Panc1 (cell line): ENCODE results near the gene PCCA. TPM values are rescaled to one million over a fixed set of nuclear protein-coding genes. Genes with fewer than 3 reads are reported as not detected.

ENCODE experiments used
- ATAC-seq: fragments of 200-7000 bp; cut with Tn5 transposase; 2 replicates; pipeline ENCODE4 v1.9.1; 2020; ENCODE audit warnings: mild to moderate bottlenecking, moderate library complexity
- BruUV-seq: library from RNA; stranded (reverse); fragments of 400-500 nt; replicated peaks from 2 replicates; lab custom pipeline; 2021; lab: Mats Ljungman, UMichigan
- CTCF ChIA-PET: fragments of 300-600 bp; sonication (Branson Sonifier 250); formaldehyde crosslinking; loops from one replicate; lab custom pipeline; 2022; ENCODE audit warnings: antibody characterized with exemption; lab: Charles Lee
- POLR2A ChIA-PET: fragments of 300-600 bp; sonication (Branson Sonifier 250); formaldehyde crosslinking; loops from one replicate; lab custom pipeline; 2022; ENCODE audit warnings: antibody characterized with exemption; lab: Charles Lee
- DNase-seq: peaks from one replicate; pipeline ENCODE4 v3.0.0-alpha.2; 2010; ENCODE audit warnings: low read depth, low spot score
- H3K27ac ChIP-seq: 2 replicates; pipeline ENCODE4 v1.5.1; 2011; ENCODE audit warnings: mild to moderate bottlenecking, low read length, inconsistent platforms
- H3K27me3 ChIP-seq: fragments of 200-500 bp; sonication (Bioruptor generic); 2 replicates; pipeline ENCODE4 v1.6.0; 2014; ENCODE audit warnings: low read length, inconsistent platforms; ENCODE audit not compliant: control insufficient read depth, insufficient read depth
- H3K36me3 ChIP-seq: fragments of 200-500 bp; sonication (Bioruptor generic); 2 replicates; pipeline ENCODE4 v1.5.1; 2014; ENCODE audit warnings: inconsistent platforms, mild to moderate bottlenecking, low read length, moderate library complexity; ENCODE audit not compliant: control insufficient read depth, insufficient read depth
- H3K4me1 ChIP-seq: 2 replicates; pipeline ENCODE4 v1.5.1; 2011; ENCODE audit warnings: inconsistent platforms, mild to moderate bottlenecking, low read length, moderate library complexity; ENCODE audit not compliant: control insufficient read depth, insufficient read depth
- H3K4me3 ChIP-seq, 2 experiments: 2 replicates each; pipeline ENCODE4 v1.5.1; 2011 to 2012; ENCODE audit warnings: low read depth in 2 of 2, low read length in 2 of 2, mild to moderate bottlenecking in 2 of 2, inconsistent platforms in 1 of 2, moderate library complexity in 1 of 2
- H3K9me3 ChIP-seq: fragments of 200-500 bp; sonication (Bioruptor generic); 2 replicates; pipeline ENCODE4 v1.5.1; 2014; ENCODE audit warnings: low read depth, mild to moderate bottlenecking, inconsistent platforms, low read length, moderate library complexity; ENCODE audit not compliant: control insufficient read depth, insufficient read depth
- CTCF ChIP-seq: fragments of 450-650 bp; IDR thresholded peaks from 2 replicates; pipeline ENCODE4 v1.5.1; 2017; ENCODE audit warnings: mild to moderate bottlenecking
- POLR2AphosphoS5 ChIP-seq: IDR thresholded peaks from 2 replicates; pipeline ENCODE4 v1.6.1; 2012; ENCODE audit warnings: mild to moderate bottlenecking, low read depth, low read length, moderate library complexity
- REST ChIP-seq, 2 experiments: IDR thresholded peaks; 2 replicates each; pipeline ENCODE4 v1.6.1; 2011 to 2012; ENCODE audit warnings: low read depth in 2 of 2, control low read depth in 1 of 2, low read length in 1 of 2, mild to moderate bottlenecking in 1 of 2, moderate library complexity in 1 of 2; ENCODE audit not compliant: insufficient read depth in 1 of 2
- SIN3A ChIP-seq: IDR thresholded peaks from 2 replicates; pipeline ENCODE4 v1.6.1; 2012; ENCODE audit warnings: low read depth, mild to moderate bottlenecking, low read length, moderate library complexity, borderline replicate concordance; ENCODE audit not compliant: insufficient read depth
- TCF7L2 ChIP-seq: IDR thresholded peaks from 2 replicates; pipeline ENCODE4 v1.6.1; 2011; ENCODE audit warnings: mild to moderate bottlenecking, low read depth, low read length, inconsistent platforms
- in situ Hi-C: cut with HindIII; loops from 2 replicates; pipeline ENCODE4 v1.10.0; 2016; ENCODE audit warnings: low sequenced_read_pairs, low pct_unique_long_range_greater_than_20kb
- intact Hi-C: fragments of 100-400 bp; cut with micrococcal nuclease; formaldehyde crosslinking; loops from one replicate; pipeline ENCODE4 v1.10.0; 2022; ENCODE audit not compliant: unreplicated experiment
- total RNA-seq: library from RNA; stranded (reverse); gene quantifications from one replicate; pipeline ENCODE4 v1.2.1, GENCODE V29; 2021; ENCODE audit not compliant: unreplicated experiment

PCCA gene
- total RNA-seq, 1 experiment from 2014 or later = 14.7 TPM

GRCh38 chr13:100340865-100341264, 252.0 kb downstream of the PCCA start:
- ATAC-seq (no peak), DNase-seq (no peak)
- Histone ChIP-seq H3K27ac (no peak overlapping the region), H3K36me3 (no peaks in the 10 kb centered on the region), H3K27me3 (no peaks in the 10 kb centered on the region), H3K9me3 (no peaks in the 10 kb centered on the region), H3K4me1 (no peaks in the 10 kb centered on the region), H3K4me3 (no peak overlapping the region)
- in situ Hi-C loops = no loop called here
- TF ChIP-seq REST (IDR thresholded peaks at IDR 0.05; ENCODE audit: insufficient read depth in 1 of 2, low read depth in 2 of 2, low read length in 1 of 2) = no peak
- intact Hi-C loops = no loop called here
- BruUV-seq = no TSS peak
- POLR2A ChIA-PET = no interaction called here
- CTCF ChIA-PET = no interaction called here

DNA sequence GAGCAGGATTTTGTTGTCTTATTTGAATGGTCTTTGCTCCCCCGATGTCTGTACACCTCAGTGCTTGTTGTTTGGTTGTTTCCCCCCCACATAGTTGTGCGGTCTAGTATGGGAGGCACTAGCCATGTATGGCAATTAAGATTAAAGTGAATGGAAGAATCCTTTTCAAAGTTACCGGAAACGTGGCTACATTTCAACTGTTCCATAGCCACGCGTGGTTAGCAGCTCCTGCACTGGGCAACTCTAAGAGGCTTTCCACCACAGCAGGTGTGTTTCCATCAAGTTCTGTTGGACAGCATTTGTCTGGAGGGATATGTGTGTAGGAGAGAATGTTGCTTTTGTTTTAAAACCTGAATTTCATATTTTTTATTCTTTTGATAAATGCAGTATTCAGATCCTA, 252.4 kb downstream of the PCCA start:
- Histone ChIP-seq H3K36me3 (no peaks in the 10 kb centered on the region), H3K4me1 (no peaks in the 10 kb centered on the region), H3K9me3 (no peaks in the 10 kb centered on the region), H3K4me3 (no peak overlapping the region), H3K27ac (no peak overlapping the region), H3K27me3 (no peaks in the 10 kb centered on the region)
- no peak for ATAC-seq
- intact Hi-C loops = no loop called here
- BruUV-seq = no TSS peak
- no peak for DNase-seq
- ChIA-PET CTCF (no interaction called here), POLR2A (no interaction called here)
- in situ Hi-C loops = no loop called here
- TF ChIP-seq TCF7L2 (no peak), POLR2AphosphoS5 (no peak)

- in situ Hi-C loops = no loop called here
Measured at GRCh38 chr13:100344544-100344943, 255.7 kb downstream of the PCCA start.

More at GRCh38 chr13:100344544-100344943, 255.7 kb downstream of the PCCA start:
- no peak overlapping the region for H3K4me3 ChIP-seq
- DNase-seq (no peak), ATAC-seq (no peak)
- POLR2A ChIA-PET = no interaction called here
- no peaks in the 10 kb centered on the region for H3K9me3 ChIP-seq
- TF ChIP-seq CTCF (no peak), TCF7L2 (no peak), REST (IDR thresholded peaks at IDR 0.05; ENCODE audit: insufficient read depth in 1 of 2, low read depth in 2 of 2, low read length in 1 of 2) (no peak), POLR2AphosphoS5 (no peak), SIN3A (no peak)
- BruUV-seq = no TSS peak
- H3K27me3 ChIP-seq = no peaks in the 10 kb centered on the region
- intact Hi-C loops = no loop called here
- H3K36me3 ChIP-seq = no peaks in the 10 kb centered on the region
- no peak overlapping the region for H3K27ac ChIP-seq
- no peaks in the 10 kb centered on the region for H3K4me1 ChIP-seq
- CTCF ChIA-PET = no interaction called here
